A673 (cell line): Measurements from ENCODE around the gene ELFN1.

Source experiments
- CTCF ChIP-seq: fragments of 300-800, 200-600 bp; sonication (generic); conservative IDR thresholded peaks from 2 replicates; pipeline ENCODE4 v1.5.1; 2017; ENCODE audit warnings: low read depth, mild to moderate bottlenecking, antibody characterized with exemption, low read length, moderate library complexity, mixed read lengths
- EZH2 ChIP-seq: fragments of 200-600 bp; sonication (generic); IDR thresholded peaks from 2 replicates; pipeline ENCODE4 v1.6.1; 2017; ENCODE audit warnings: borderline replicate concordance, low read depth, mild to moderate bottlenecking, mixed read lengths, antibody characterized with exemption, low read length; ENCODE audit not compliant: poor library complexity, severe bottlenecking

DNA sequence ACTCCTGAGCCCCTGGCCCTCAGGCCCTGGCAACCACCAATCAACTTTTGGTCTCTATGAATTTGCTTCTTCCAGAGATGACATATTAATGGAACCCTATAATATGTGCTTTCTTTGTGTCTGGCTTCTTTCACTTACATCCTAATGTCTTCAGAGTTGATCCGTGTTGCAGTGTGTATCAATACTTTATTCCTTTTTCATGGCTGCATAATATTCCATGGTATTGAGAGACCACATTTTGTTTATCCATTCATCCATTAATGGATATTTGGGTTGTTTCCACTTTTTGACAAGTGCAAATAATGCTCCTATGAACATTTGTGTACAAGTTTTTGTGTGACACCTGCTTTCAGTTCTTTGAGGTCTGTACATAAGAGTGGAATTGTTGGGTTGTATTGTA is 43.3 kb upstream of the ELFN1 start:
- TF ChIP-seq CTCF (no peak), EZH2 (no peak)
